Measurements from ENCODE around the gene TMA7. TPM values are rescaled to one million over a fixed set of nuclear protein-coding genes. Genes with fewer than 3 reads are reported as not detected.

The TMA7 gene
- total and polyA plus RNA-seq, 11 donors = 177 to 733 (median 205) TPM

DNA sequence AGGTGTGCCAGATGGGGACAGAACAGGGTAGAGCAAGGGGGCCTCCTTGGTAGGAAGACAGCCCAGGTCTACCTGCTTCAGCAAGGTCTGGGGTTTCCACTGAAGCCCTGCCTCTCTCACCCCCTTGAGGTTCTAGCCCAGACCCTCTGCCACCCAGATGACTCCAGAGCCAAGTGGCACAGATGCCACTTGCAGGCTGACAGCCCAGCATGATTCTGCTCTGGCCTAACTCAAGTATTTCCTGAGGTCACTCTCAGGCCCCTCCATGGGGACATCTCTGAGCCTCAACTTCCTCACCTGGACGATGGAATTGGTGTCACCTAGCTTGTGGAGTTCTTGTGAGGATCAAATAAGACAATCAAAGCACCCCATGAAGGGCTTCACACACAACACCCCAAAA, 34.1 kb upstream of the TMA7 start:
- intact Hi-C loops (cut with DNase I) = loop anchor here in 1 of 10 donors (10.0 kb wide), 1 partner anchor 131 kb away; no protein-coding TSS in a partner anchor
- H3K36me3 ChIP-seq = peaks cover 0 to 75% (median 58%) of the 10 kb centered on the region in 9 donors

DNA sequence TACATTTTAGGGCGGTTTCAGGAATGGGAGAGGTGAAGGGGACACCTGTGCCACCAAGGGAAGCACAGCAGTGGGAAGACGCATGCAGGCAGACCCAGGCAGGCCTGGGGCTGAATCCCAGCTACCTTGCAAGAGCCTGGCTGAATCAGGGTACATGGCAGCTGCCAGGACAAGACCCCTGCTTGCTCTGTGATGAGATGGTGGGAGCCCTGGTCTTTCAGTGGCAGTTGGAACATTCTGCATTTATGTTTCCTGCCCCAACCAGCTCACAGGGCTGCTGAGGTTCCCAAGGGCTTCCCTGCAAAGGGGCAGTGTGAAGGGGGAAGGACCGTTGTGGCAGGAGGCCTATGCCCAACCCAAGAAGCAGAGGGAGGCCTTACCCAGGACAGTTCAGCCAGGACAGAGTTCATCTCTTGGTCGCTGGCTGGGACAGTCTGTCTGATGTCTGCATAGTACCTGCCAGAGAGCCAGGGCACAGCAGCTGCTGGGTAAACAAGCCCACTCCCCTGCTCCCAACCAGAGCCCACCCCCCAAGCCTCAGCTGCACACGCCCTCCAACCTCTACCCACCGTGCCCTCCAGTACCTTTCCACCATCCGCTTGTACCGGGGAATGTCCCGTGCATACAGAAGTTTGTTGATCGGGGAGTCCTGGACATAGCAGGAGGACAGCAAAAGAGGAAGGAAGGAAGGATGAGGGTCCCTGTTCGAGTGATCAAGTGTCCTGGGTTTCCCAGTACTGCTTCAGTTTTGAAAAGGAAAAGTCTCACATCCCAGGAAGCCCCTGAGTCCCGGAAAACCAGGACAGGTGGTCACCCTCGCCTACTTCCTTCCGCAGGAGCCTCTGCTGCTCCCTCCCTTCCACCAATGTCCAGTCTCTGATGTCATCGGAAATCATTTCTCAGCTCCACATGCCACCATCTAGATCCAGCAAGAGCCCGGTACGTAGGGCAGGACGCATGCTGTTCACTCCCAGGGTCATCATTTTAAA, 33.3 kb upstream of the TMA7 start:
- ATAC-seq = no peak
- Histone ChIP-seq H3K4me1 (peaks cover 0 to 9% (median 2%) of the 10 kb centered on the region in 12 donors), H3K27me3 (no peaks in the 10 kb centered on the region), H3K9me3 (no peaks in the 10 kb centered on the region), H3K4me3 (no peak overlapping the region), H3K27ac (peak overlapping the region in 1 of 12 donors; percentile 24), H3K36me3 (peaks cover 0 to 83% (median 65%) of the 10 kb centered on the region in 9 donors)
- TF ChIP-seq POLR2A (IDR thresholded peaks at IDR 0.05) = no peak
- TF ChIP-seq, protein P1, sequence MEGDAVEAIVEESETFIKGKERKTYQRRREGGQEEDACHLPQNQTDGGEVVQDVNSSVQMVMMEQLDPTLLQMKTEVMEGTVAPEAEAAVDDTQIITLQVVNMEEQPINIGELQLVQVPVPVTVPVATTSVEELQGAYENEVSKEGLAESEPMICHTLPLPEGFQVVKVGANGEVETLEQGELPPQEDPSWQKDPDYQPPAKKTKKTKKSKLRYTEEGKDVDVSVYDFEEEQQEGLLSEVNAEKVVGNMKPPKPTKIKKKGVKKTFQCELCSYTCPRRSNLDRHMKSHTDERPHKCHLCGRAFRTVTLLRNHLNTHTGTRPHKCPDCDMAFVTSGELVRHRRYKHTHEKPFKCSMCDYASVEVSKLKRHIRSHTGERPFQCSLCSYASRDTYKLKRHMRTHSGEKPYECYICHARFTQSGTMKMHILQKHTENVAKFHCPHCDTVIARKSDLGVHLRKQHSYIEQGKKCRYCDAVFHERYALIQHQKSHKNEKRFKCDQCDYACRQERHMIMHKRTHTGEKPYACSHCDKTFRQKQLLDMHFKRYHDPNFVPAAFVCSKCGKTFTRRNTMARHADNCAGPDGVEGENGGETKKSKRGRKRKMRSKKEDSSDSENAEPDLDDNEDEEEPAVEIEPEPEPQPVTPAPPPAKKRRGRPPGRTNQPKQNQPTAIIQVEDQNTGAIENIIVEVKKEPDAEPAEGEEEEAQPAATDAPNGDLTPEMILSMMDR (IDR thresholded peaks at IDR 0.05) = no peak
- peak in 1 of 5 donors; percentile 20 for DNase-seq
- intact Hi-C loops (cut with DNase I) = loop anchor here in 1 of 10 donors (10.0 kb wide), 1 partner anchor 132 kb away; no protein-coding TSS in a partner anchor
- 81 to 84% (median 83%) methylated on average over 18 of the region's 18 CpGs for WGBS, 4 donors

More for the DNA sequence above, 34.1 kb upstream of the TMA7 start:
- Histone ChIP-seq H3K9me3 (no peaks in the 10 kb centered on the region), H3K4me1 (peaks cover 0 to 11% (median 2%) of the 10 kb centered on the region in 12 donors), H3K4me3 (no peak overlapping the region), H3K27me3 (no peaks in the 10 kb centered on the region), H3K27ac (peak overlapping the region in 1 of 12 donors; percentile 86)
- TF ChIP-seq POLR2A (IDR thresholded peaks at IDR 0.05) = no peak
- TF ChIP-seq, protein P1 (IDR thresholded peaks at IDR 0.05) = no peak
- WGBS, 4 donors = 50 to 89% (median 84%) methylated on average over 1 of the region's 1 CpG
- DNase-seq = no peak
- no peak for ATAC-seq

DNA sequence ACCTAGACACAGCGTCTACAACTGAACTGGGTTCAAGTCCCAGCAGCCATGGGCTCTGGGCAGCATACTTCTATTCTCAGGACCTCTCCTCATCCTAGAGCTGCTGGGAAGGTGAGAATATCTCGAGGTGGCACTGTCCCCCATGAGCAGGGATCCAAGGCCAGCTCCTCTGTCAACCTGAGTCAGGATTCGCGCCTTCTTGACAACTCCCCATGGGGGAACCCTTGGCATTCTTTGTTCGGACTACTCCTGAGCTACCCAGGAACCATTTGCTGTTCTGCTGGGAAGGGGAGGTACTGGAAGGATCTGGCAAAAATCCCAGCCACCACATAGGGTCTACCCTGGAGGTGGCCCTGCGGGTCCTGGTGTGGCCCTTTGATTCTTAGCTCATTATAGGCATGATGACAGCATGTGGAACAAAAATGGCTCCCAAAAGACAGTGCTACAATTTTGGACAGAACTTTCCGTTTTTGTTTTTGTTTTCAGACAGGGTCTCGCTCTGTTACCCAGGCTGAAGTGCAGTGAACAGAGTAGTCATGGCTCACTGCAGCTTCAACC, 32.4 kb upstream of the TMA7 start:
- H3K4me3 ChIP-seq = no peak overlapping the region
- peak in 2 of 5 donors; percentile 0 to 9 for DNase-seq
- H3K36me3 ChIP-seq = peaks cover 0 to 92% (median 74%) of the 10 kb centered on the region in 9 donors
- no peak overlapping the region for H3K27ac ChIP-seq
- H3K9me3 ChIP-seq = no peaks in the 10 kb centered on the region
- no peaks in the 10 kb centered on the region for H3K27me3 ChIP-seq
- ATAC-seq = no peak
- intact Hi-C loops (cut with DNase I) = loop anchor here in 1 of 10 donors (10.0 kb wide), 1 partner anchor 133 kb away; no protein-coding TSS in a partner anchor
- 84 to 92% (median 88%) methylated on average over 7 to 8 of the region's 8 CpGs for WGBS, 4 donors
- peaks cover 0 to 3% (median 0%) of the 10 kb centered on the region in 12 donors for H3K4me1 ChIP-seq
- no peak for TF ChIP-seq POLR2A (IDR thresholded peaks at IDR 0.05)

DNA sequence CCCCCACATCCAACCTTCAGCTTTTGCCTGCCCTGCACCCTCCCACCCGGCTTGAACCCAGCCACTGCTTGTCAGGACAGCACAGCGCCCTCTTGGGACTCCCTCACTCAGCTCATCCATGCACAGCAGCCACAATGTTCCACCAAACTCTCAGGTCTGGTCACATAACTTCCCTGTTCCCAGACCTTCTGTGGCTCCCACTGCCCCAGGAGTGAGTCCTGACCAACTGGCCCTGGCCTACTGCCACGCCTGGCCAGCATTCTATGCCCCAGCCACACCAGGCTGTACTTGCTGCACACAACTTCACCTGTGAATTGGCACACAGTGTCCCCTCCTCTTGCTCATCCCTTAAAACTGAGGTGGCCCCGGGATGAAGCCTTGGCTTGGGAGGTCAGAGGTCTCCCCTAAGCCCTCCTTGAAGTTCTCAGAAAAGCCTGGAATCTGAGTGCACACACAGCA, 31.2 kb upstream of the TMA7 start:
- TF ChIP-seq, protein P1 (IDR thresholded peaks at IDR 0.05) = no peak
- TF ChIP-seq POLR2A (IDR thresholded peaks at IDR 0.05) = no peak
- WGBS, 4 donors = 84 to 91% (median 87%) methylated on average over 4 of the region's 4 CpGs
- ATAC-seq = no peak
- Histone ChIP-seq H3K4me1 (no peaks in the 10 kb centered on the region), H3K4me3 (no peak overlapping the region), H3K27me3 (no peaks in the 10 kb centered on the region), H3K9me3 (no peaks in the 10 kb centered on the region), H3K36me3 (peaks cover 0 to 94% (median 79%) of the 10 kb centered on the region in 9 donors), H3K27ac (no peak overlapping the region)
- peak in 3 of 5 donors; percentile 3 to 12 (median 9) for DNase-seq
- intact Hi-C loops (cut with DNase I) = loop anchor here in 1 of 10 donors (10.0 kb wide), 1 partner anchor 134 kb away; no protein-coding TSS in a partner anchor

Data from heart left ventricle (tissue), 16 donors.